ENCODE measurements around the gene ACBD3.

ACBD3 gene

GRCh38 chr1:226110249-226111097, 76.1 kb downstream of the ACBD3 start:
- no peak for DNase-seq

- no peak for DNase-seq
Observed at GRCh38 chr1:226109829-226110248, 76.7 kb downstream of the ACBD3 start.

DNA sequence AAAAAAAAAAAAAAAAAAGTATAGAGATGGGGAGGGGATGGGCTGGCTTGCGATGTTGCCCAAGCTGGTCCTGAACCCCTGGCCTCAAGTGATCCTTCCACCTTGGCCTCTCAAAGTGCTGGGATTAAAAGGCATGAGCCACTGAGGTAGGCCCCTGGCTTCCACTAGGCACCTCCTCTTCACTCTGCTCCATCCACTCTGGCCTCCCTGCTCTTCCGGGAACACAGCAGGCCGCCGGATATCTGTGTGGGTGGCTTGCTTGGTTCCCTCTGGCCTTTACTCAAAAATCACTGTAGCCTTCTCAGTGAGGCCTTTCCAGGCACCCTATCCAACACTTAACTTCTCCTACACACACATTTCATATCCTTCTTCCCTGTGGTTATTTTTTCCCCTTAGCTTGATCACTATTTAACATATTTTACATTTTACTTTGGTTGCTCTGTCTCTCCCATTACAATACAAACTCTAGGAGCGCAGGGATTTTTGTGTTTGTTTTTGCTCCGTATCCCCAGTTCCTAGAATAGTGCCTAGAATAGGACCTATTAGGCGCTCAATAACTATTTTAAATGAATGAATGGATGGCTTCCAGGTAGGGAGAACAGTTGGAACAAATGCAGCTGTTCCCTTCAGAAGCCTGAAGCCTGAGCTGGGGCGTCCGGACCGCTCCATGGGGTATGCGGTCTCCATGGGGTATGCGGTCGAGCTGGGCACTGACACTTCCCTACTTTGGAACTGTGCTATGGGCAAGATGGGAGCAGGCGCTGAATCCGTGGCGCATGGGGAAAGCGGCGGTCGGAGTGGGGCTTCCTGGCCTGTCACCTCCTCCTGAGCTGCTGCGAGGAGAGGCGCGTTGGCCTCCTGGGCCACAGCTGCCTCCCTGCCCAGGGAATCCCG, 77.4 kb downstream of the ACBD3 start:
- DNase-seq, result no peak

- DNase-seq, result no peak
Observed at GRCh38 chr1:226107471-226108460, 78.8 kb downstream of the ACBD3 start.

DNA sequence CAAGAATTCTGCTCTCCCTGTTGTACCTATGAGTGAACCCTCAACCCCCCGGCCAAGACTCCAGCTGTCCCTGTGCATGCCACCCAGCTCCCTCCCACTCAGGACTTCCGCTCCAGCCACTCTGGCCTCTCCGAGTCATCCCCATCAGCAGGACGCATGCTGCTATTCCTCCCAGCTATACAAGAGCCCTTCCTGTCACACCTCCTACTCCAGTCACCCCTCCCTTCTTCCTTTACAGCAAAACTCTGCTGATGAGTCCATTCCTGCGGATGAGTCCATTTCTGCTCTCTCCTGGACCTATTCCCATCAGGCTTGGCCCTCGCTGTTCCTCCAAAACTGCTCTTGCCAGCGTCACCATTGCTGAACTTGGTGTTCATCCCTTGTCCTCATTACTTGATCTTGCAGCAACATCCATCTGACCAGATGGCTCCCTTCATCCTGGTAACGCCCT, 81.8 kb downstream of the ACBD3 start:
- no peak for DNase-seq

- no peak for DNase-seq
Observed at GRCh38 chr1:226100436-226101391, 85.8 kb downstream of the ACBD3 start.

GRCh38 chr1:226098870-226099835, 87.4 kb downstream of the ACBD3 start:
- DNase-seq, result no peak

- no peak for DNase-seq
Observed at GRCh38 chr1:226097866-226098625, 88.5 kb downstream of the ACBD3 start.

DNA sequence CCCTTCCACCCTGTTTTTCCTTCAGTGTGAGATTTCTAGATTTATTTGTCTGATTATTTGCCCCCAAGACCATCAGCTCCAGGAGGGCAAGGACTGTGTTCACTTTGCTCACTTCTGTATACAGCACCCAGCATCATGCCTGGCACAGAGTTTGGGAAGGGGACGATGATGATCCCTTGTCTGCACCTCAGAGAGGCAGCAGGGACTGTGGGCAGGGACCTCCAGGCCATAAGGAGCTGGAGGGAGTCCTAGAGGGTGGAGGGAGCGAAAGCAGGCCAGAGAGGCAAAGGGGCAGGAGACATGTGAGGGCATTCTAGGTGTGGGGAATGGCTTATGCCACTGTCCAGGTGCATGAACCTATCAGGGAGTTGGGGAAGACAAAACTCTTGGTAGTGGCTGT, 91.3 kb downstream of the ACBD3 start:
- DNase-seq, result no peak
